GM18873 (cell line): ENCODE results near the gene LGI4.
"Not testable (repeated sequence)": the region's sequence is repeated elsewhere in the genome, so short reads cannot be mapped to it uniquely, and the experiment has no call there.

ENCODE experiments used
- ATAC-seq: cut with Tn5 transposase; IDR thresholded peaks from one replicate; pipeline ENCODE4 v1.9.1; 2021; ENCODE audit warnings: mild to moderate bottlenecking, moderate library complexity, moderate number of reproducible peaks; ENCODE audit not compliant: unreplicated experiment, low FRiP score

LGI4 gene

GRCh38 chr19:35143818-35144217 lies 9.0 kb upstream of the LGI4 start:
- no peak for ATAC-seq

- ATAC-seq, result no peak
Observed at GRCh38 chr19:35143231-35143715, 8.4 kb upstream of the LGI4 start, which contains the start of gene FXYD7. FXYD7 (plus strand) TSS chr19:35143255; CDS start chr19:35143334, 79 bp downstream.

- no peak for ATAC-seq
Observed at GRCh38 chr19:35142606-35143230, 7.9 kb upstream of the LGI4 start.

DNA sequence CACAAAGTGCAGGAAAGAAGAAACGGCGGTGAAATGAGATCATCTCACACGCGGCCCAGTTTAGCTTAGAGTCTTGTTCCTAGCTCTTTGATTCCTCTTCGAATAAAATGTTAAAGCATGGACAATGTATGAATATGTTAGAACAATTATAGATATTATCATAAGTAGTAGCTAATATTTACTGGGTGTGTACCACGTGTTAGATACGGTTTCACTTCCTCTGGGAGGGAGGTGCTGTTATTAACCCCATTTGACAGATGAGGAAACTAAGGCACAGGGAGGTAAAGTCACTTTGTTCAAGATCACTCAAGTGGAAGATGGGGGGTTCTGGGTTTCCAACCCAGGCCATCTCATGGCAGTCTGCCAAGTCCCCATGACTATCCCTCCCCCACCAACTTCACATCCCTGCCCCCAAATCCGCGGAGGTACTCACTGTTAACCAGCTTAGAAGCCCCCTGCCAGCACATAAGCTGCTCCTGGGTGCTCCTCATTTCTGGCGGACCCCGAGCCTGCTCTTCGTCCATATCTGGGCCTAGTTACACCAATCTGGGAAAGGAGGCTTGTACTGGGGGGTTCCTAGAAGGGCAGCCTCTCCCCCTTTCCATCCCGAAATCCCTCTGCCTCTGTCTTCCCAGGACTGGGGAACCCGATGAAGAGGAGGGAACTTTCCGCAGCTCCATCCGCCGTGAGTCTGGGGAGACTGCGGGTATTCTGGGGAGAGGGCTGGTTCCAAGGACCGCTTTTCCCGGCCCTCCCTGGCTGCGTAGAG lies 7.2 kb upstream of the LGI4 start:
- no peak for ATAC-seq

GRCh38 chr19:35140962-35141836 lies 6.3 kb upstream of the LGI4 start:
- ATAC-seq, result no peak

DNA sequence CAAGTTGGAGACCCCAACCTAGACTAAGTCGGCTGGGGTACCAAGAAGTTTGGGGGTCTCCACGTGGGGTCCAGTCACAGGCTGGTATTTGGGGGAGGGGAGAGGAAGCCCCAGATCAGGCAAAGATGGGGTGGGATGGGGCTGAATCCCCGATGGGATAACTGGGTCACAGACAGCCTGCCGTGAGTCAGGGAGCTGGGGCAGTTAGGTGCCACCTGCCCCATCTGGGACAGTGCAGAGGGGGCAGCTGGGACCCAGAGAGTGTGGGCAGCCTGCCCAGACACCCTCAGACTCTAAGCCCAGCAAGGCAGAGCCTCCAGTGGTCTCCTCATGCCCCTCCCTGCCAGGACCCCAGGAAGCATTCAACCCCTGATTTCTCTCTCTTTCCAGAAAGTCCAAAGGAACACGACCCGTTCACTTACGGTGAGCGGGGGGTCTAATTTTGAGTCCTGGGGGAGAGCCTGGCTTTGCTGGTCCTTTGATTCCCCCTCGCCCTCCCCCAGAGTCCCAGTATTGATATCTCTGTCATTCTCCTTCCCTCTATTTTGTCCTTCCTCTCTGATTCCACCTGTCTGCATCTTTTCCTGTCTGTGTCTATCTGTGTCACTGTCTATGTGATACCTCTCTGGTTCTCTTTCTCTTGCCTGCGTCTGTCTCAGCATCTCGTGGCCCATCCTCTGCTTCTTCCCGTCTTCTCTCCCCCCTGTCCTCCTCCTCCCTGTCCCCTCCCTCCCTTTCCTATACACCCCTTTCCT lies 5.5 kb upstream of the LGI4 start:
- no peak for ATAC-seq

- ATAC-seq, result no peak
Observed at GRCh38 chr19:35138305-35138892, 3.5 kb upstream of the LGI4 start, which contains the start of gene FXYD1. FXYD1 (plus strand) TSS chr19:35138824; CDS start chr19:35140080, 1,256 bp downstream.

- no peak for ATAC-seq
Observed at GRCh38 chr19:35136977-35137702, 2.3 kb upstream of the LGI4 start.

GRCh38 chr19:35136231-35136630 lies 1.4 kb upstream of the LGI4 start:
- no peak for ATAC-seq

- ATAC-seq, result no peak
Observed at GRCh38 chr19:35135389-35135909, 590 bp upstream of the LGI4 start.

GRCh38 chr19:35133826-35134225 lies 1.0 kb downstream of the LGI4 start:
- ATAC-seq, result no peak

GRCh38 chr19:35132254-35132653 lies 2.6 kb downstream of the LGI4 start:
- no peak for ATAC-seq

- no peak for ATAC-seq
Observed at GRCh38 chr19:35130761-35131720, 3.8 kb downstream of the LGI4 start.

DNA sequence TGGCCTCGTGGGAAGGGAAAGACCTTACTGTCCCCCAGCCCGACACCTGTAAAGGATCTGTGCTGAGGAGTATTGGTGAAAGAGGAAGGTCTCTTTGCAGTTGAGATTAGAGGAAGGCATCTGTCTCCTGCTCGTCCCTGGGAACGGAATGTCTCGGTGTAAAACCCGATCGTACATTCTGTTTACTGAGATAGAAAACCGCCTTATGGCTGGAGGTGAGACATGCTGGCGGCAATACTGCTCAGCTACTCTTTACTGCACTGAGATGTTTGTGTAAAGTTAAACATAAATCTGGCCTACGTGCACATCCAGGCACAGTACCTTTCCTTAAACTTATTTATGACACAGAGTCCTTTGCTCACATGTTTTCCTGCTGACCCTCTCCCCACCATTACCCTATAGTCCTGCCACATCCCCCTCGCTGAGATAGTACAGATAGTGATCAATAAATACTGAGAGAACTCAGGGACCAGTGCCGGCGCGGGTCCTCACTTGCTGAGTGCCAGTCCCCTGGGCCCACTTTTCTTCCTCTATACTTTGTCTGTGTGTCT lies 5.1 kb downstream of the LGI4 start:
- not testable (repeated sequence) for ATAC-seq

- no peak for ATAC-seq
Observed at GRCh38 chr19:35128398-35129057, 6.3 kb downstream of the LGI4 start.

DNA sequence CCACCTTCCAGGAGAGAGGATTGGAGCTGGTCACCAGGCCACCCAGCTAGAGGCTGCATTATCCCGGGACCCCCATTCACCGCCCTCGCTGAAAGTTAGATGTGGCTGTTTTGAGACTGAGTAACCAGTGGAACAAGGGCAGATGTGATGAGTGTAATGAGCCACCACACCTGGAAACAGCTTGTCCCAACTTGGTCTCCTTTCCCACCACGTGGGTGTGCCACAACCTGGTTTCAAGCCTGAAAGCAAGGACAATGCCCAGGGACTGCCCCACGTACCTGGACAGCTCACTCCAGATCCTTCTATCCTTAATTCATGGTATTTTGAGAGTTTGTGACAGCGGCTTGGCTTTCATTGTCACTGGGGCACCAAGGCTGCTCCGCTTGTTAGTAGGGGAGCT lies 7.0 kb downstream of the LGI4 start:
- no peak for ATAC-seq

DNA sequence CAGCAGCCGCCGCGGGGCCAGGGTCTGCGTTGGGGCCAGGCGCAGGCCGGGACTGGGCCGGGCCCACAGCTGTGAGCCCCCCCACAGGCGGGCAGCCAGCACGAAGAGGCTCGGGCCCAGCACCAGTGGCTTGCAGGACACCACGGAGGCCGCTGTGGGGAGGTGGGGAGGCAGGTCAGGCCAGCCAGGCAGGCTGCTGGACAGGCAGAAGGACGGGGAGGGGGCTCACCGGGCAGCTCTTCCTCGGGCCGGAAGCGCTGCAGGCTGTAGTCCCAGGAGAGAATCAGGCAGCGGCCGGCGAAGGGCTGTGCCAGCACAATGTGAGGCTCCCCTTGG lies 8.3 kb downstream of the LGI4 start:
- no peak for ATAC-seq
